T-helper 22 cell (primary cell): ENCODE measurements around the gene CACUL1.
"Not testable (repeated sequence)": the region's sequence is repeated elsewhere in the genome, so short reads cannot be mapped to it uniquely, and the experiment has no call there.

Experiments used
- DNase-seq: peaks from one replicate; pipeline ENCODE4 v3.0.0-alpha.2; 2020; ENCODE audit warnings: low read depth

Gene CACUL1

GRCh38 chr10:118754556-118755423 lies at the start of gene CACUL1:
CACUL1 (minus strand) TSS chr10:118754970; CDS start chr10:118754762, 208 bp downstream.
- peak; percentile 100 for DNase-seq

DNA sequence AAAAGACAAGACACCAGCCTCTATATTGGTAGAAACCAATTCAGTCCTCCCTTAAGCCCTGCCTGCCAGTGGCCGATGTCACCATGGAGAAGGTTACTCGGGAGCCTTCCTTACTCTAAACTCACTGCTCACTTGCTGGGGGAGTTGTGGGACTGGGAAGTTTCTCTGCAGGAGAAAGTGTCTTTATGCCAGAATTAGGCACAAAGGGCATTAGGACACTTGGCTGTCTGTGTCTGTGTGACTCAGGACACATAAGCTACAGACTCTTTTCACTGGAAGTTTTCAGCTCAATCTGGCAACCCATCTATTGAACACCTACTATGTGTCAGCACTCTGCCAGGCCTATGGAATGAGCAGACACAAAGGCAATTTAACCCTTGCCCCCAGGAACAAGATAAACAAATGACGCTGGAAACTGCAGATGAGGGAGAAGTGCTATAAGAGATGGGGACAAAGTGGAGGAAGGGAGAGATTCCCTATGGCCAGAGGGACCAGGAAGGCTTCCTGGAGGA lies 49.5 kb upstream of the CACUL1 start:
- DNase-seq, result no peak

DNA sequence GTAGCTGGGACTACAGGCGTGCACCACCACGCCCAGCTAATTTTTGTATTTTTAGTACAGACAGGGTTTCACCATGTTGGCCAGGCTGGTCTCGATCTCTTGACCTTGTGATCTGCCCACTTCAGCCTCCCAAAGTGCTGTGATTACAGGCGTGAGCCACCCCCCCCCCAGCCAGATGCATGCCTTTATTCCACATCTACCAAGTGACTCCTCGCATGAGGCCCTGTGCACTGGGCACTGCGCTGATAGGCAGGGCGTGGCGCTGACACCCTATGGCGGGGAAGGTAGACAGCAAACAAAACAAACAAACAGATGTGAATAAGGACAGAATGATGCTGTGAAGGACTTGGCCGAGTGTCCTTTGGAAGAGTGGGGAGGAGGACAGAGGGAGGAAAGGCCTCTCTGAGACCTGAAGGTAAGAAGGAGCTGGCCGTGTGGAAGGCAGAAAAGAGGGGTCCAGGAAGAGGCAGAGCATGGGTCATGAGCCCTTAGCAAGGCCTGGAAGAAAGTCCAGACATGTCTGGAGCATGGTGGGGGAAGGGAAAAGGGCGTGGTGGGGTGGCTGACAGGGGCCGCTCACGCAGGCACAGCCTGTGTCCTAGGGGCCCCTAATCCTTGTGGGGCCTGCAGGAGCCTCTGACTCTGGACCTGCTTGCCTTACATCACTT lies 47.5 kb upstream of the CACUL1 start:
- DNase-seq, result no peak

GRCh38 chr10:118800920-118801319 lies 46.1 kb upstream of the CACUL1 start:
- DNase-seq, result no peak

DNA sequence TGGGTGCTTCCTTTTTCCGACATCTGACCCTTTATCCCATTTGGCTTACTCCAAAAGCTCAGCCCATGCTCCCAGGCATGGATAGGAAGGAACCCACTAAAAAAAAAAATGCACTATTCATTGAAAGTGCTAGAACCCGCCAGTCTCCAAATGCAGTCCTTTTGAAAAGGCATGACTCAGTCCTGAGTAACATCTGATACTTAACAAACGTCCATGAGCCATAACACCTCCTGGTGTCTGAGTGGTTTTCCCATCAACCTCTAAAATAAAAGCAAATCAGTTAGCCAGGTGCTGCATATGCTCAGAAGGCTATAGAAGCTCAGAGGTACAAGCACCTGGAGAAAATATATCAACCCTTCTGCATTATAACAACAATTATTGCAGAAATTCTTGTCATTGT lies 45.0 kb upstream of the CACUL1 start:
- no peak for DNase-seq

DNA sequence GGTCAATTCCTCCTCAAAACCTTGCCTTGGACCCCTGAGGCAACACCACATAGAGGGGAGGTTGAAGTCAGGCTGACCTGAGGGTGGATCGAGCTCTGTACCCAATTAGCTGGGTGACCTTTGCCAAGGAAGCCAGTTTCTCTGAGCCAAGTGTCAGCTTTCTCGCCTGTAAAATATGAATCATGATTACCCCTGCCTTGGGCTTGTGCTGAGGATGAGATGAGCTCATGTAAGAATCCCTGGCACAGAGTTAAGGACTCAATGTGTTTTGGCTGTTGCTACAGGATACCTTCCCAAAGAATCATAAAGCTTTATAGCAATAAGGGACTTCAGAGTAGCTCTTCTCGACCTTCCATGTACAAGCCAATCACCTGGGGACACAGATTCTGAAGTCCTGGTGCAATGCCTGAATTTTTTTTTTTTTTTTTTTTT lies 43.5 kb upstream of the CACUL1 start:
- no peak for DNase-seq

GRCh38 chr10:118794971-118795370 lies 40.2 kb upstream of the CACUL1 start:
- DNase-seq, result not testable (repeated sequence)

DNA sequence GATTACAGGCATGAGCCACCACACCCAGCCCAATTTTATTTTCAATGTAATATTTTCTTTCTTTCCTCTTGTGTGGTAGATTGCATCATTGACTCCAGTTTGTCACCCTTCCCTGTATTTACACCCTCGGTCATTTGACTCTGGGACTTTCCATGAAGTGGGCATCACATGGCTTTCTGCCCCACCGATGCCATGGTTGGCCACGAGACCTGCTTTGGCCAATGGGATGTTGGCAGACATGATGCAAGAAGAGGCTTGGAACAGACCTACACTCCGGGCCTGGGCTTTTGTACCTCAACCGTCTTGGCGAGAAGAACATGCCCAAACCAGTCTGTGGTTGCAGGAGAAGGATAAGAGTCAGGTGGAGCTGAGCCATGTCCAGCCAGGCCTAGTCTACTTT lies 38.8 kb upstream of the CACUL1 start:
- no peak for DNase-seq

GRCh38 chr10:118792526-118792925 lies 37.8 kb upstream of the CACUL1 start:
- DNase-seq, result no peak

DNA sequence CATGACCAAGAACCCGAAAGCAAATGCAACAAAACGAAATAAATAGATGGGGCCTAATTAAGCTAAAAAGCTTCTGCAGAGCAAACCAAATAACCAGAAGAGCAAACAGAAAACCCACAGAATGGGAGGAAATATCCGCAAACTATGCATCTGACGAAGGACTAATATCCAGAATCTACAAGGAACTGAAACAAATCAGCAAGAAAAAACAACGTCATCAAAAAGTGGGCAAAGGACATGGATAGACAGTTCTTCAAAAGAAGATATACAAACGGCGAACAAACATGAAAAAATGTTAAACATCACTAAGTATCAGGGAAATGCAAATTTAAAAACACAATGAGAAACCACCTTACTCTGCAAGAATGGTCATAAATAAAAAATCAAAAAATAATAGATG lies 35.3 kb upstream of the CACUL1 start:
- DNase-seq, result no peak

DNA sequence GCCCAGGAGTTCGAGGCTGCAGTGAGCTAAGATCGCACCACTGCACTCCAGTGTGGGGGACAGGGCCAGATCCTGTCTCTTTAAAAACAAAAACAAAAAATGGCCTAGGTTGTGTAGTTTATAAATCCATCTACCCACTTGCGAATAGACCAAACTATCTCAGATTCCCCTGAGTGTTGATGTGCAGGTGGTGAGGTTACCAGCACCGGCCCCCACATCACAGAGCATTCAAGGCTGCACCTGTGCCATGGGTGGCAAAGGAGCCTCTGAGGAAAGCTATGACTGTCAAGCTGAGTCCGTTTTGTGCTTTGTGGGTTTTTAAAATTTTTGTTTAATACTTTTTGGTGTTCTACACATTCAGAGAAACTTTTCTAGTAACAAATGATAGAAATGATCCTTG lies 30.8 kb upstream of the CACUL1 start:
- no peak for DNase-seq

- no peak for DNase-seq
Measured at GRCh38 chr10:118783776-118784545, 29.2 kb upstream of the CACUL1 start.

- not testable (repeated sequence) for DNase-seq
Measured at GRCh38 chr10:118782916-118783465, 28.2 kb upstream of the CACUL1 start.

DNA sequence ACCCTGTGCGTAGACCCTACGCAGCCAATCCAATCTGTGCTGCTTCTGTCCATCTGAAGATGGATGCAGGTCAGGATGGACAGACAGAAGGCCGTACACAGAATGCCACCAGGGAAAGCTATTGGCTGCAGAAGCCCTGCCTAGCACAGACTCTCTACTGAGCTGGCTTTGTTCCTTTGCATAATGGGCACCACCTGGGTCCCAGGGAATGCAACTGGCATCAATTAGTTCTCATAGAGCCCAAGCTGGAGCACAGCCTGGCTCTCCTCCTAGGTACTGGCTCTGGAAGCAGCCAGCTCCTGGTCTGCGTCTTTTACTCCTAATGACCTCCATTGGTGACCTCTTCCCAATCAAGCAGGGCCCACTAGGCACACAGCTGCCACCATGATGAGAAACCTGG lies 26.8 kb upstream of the CACUL1 start:
- DNase-seq, result no peak

DNA sequence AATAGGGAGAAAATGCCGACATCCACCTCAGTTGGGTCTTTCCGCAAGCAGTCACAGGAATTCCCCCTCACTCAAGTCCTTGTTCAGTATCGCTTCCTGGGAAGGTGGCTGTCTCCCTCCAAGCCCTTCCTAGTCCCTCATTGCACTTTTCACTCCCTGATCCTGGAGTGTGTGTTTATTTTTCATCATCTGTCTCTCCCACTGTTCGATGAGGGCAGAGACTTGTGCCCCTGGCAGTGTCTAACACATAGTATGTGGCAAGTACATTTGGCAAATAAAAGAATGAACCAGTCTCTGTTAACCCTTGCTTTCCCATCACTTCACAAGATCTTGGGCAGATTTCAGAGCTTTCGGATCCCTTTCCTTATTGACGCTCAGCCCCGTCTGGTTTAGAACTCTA lies 24.0 kb upstream of the CACUL1 start:
- no peak for DNase-seq

DNA sequence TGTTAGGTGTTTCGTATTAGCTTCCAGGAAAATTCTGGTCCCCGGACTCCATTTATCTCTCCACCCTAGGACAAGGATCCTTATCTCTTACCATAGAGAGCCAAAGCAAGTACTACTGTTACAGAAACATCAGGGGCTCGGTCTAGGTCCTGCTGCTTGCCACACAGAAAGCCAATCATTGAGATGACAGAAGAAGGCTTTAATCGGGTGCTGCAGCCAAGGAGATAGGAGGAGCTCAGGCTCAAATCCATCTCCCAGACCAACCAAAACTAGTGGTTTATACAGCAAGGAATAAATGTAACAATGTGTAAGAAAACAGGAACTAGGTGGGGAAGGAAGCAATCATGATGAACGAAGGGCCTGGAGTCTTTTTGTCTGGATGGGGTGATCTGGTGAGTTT lies 22.2 kb upstream of the CACUL1 start:
- no peak for DNase-seq

GRCh38 chr10:118776033-118776432 lies 21.3 kb upstream of the CACUL1 start:
- DNase-seq, result no peak

DNA sequence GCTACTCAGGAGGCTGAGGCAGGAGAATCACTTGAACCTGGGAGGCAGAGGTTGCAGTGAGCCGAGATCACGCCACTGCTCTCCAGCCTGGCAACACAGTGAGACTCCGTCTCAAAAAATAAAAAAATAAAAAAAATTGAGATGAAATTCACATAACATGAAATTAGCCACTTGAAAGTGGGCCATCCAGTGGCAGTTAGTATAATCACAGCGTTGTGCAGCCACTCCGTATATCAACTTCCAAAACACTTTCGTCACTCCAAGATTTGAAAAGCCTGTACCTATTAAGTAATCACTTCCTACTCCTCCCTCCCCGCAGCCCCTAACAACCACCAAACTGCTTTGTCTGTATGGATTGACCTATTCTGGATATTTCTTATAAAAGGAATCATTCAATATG lies 20.7 kb upstream of the CACUL1 start:
- DNase-seq, result no peak

- DNase-seq, result no peak
Measured at GRCh38 chr10:118773041-118773440, 18.3 kb upstream of the CACUL1 start.

GRCh38 chr10:118771976-118772375 lies 17.2 kb upstream of the CACUL1 start:
- DNase-seq, result no peak

GRCh38 chr10:118769898-118770600 lies 15.3 kb upstream of the CACUL1 start:
- DNase-seq, result no peak
